HG02623 (cell line): ENCODE data around the gene MATK.

ENCODE experiments used
- ATAC-seq: cut with Tn5 transposase; IDR thresholded peaks from one replicate; pipeline ENCODE4 v1.9.1; 2021; ENCODE audit warnings: moderate library complexity; ENCODE audit not compliant: unreplicated experiment

MATK gene

GRCh38 chr19:3790209-3790734 lies 4.1 kb upstream of the MATK start:
- no peak for ATAC-seq

DNA sequence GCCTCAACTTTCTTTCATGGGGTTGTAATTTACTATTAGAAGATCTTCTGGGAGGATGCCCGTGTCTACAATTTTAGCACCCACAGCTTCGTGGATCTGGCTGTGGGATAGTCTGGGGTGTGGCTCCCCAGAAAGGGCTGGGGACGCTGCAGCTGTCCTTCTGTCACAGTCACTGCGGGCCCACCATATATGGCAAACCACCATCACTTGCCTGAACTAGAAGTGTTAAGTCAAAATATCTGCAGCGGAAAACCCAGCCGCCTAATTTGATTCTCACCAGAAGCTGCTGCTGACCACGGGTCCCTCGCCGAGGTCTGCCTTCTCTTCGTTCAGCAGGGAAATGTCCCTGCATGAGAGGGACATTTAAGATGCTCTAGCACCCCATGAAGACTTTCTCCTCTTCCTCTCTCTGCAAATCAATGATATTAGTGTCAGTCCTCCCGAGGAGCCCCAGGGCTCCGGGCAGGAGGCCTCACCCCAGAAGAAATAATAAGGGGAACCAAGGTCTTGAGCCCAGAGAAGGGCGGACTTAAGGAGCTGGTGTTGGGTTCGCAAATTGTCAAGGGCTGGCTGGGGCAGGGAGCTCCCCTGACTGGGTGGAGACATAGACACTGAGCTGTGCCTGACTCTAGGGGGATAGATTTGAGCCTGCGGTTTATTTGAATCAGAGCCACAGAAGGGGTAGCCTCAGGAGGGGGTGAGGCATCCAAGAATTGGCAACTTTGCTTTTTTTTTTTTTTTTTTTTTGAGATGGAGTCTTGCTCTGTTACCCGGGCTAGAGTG lies 3.0 kb upstream of the MATK start:
- no peak for ATAC-seq

DNA sequence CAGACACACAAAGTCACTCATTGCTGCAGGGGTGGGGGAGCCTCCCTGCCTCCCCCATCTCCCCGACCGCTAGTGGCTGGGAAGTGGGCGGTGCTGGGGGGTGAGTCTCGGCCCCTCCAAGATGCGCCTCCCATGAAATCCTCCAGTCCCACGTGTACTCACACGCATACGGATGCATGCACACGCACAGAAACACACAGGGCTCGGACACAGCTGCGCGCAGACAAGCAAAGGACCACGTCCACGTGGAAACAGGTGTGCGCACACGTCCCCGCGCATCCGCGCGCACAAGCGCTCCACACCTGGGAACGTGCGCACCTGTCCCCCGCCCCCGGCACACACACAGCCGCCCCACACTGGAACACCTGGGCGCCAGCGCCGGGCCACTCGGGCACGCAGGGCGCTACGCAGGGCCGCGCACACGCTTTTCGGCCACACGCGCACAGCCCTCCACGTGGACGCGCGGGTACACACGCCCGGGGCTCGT lies 687 bp downstream of the MATK start:
- ATAC-seq, result no peak

DNA sequence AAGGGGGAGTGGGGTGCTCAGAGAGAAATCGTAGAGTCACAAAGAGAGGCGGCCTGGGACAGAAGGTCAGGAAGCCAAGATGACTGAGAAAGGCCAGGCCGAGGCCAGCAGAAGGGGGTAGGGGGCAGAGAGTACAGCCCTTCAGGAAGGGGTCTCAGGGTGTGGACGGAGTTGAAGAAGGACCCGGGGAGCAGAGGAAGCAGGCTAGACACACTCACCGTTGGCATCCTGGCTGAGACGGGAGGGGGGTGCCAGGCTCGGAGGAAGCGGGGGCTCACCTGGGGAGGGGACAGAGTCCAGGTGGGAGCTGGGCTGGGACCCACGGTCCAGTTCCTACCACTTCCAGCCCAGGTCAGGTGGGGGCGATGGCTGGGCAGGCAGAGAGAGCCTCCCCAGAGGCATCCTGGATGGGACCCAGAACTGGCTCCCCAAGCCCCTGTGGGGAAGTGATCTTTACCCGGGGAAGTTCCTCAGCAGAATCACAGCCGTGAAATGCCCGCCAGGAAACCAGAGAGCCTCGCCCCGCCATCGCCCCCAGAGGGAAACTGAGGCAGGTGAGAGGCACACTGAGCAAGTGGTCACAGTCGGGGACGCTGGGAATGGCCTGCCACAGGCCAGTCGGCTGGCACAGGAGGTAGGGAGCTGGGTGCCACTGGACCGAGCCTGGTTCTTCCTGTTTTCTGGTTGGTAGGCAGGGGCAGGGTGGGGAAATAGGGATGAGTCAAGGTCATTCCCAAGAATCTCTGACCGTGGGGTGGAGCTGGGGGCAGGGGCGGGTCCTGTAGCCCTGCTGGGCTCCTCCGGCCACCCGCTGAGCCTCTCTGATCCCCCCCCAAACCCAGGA lies 1.4 kb downstream of the MATK start:
- no peak for ATAC-seq

DNA sequence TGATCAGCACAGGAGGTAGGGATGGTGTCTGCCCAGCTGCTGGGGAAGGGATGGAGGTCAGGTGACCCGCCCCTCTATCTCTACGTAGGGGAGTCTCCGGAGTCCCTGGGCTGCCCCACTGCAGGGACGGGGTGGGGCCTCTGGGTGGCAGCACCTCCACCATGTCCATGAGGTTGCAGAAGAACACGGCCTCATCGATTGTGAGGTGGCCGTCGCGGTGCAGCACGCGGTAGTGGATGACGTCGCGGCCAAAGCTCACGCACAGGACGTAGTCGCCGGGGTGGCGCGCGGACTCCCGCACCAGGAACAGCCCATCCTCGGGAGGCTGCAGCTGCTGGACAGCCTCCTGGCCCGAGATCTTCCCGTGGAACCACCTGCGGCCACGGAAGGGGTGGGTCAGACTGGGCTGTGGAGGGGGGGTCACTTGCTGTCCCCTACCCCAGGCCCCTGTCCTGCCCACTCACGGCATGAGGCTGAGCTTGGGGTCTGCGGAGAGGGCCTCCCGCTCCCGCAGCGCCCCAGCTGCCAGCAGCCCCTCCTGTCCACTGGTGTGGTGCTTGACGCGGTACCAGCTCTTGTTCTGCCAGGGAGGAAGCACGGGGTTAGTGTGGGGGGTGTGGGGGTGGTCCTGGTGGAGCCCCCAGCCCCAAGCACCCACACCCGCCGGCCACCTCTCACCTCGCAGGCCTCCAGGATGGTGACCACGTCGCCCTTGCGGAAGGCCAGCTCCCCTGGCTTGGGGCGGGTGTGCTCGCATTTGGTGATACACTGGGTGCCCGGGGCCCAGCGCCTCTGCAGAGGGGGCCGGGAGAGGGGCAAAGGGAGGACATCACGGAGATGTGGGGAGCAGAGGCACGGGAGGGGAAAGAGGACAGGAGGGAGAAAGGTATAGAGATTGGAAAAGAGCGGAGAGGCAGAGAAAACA lies 2.3 kb downstream of the MATK start:
- no peak for ATAC-seq

GRCh38 chr19:3782903-3783302 lies 3.3 kb downstream of the MATK start:
- ATAC-seq, result no peak

DNA sequence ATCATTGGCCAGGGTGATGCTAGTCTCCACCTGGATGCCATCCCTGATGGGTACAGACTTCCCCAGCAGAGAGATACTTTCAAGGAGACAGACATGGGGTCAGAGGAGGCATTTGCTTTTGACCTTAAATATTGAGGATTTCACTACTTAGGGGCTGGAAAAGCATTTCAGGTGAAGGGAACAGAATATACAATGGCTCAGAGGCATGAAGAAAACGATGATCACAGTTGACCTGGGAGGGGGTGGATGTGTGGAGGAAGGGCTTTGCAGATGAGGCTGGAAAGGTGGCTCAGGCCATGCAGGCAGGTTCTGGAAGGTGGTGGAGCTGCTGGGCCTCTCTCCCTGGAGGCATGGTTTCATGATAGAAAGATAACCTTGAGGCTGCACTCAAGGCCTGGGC lies 3.9 kb downstream of the MATK start:
- ATAC-seq, result no peak

- ATAC-seq, result no peak
Measured at GRCh38 chr19:3781603-3782002, 4.6 kb downstream of the MATK start.

- no peak for ATAC-seq
Measured at GRCh38 chr19:3780786-3781304, 5.3 kb downstream of the MATK start.

- no peak for ATAC-seq
Measured at GRCh38 chr19:3778899-3779723, 7.1 kb downstream of the MATK start.

- no peak for ATAC-seq
Measured at GRCh38 chr19:3778104-3778867, 7.9 kb downstream of the MATK start.

- ATAC-seq, result no peak
Measured at GRCh38 chr19:3776479-3777040, 9.6 kb downstream of the MATK start.

DNA sequence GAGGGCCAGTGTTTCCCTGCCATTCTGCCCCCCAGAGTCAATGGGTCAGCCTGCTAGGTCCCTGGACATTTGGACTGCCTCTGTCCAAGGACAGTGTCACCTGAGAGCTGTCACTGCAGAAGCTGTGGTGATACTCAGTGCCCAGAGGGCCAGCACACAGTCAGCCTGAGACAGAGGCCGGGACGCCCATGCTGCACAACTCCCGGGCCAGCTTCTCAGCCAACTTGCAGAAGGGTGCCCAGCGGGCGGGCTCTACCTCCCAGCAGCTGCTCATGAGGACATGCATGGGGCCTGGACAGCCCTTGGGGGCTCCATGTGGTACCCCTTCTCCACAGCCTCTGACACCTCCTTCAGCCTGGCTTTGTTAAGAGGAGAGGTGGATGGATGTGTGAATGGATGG lies 10.3 kb downstream of the MATK start:
- no peak for ATAC-seq

DNA sequence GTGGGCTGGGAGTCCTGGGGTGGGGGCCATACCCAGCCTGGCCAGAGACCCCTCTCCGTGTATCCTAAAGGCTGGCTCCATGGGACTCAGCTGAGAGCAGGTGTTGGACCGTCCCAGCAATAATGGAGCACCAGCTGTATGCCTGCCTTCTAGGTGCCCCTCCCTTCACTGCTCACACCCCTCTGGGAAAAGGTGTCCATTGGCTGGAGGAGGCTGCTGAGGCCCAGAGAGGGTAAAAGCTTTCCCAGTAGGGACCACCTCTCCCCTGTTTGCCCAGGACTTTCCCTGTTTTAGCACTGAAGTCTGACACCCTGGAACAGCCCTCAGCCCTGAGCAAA lies 10.8 kb downstream of the MATK start:
- ATAC-seq, result no peak

DNA sequence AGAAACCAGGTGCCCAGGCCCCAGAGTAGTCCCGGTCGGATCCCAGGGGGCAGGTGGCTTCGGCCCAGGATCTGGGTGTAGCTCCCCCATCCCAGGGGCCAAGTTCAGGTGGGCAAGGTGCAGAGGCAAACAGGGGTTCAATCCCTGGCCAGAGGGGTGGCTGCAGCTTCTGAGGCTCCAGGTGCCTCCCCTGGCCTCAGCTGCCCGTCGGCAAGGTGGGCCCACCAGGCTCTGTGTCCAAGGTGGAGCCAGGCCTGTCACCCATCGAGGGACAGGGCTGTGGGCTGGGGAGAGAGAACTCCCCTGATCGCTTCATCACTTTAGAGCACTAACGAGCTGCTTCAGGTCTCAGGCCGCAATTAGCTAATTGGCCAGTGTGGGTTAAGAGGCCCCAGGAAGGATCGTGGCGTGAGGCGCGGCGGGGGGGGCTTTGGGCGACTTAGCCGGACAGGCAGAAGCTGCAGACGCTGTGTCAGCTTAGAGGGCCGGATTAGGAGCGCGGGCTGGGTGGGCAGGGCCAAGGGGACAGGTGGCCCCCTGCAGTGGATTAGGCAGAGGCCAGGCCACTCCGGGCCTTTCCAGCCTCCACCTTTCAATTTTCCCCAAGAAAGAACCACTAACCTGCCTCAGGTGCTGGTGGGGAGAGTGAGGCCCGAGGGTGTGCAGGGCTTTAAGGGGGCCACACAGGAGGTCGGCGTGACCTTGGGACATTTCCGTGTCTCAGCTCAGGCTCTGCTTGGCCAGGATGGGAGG lies 11.4 kb downstream of the MATK start:
- no peak for ATAC-seq

DNA sequence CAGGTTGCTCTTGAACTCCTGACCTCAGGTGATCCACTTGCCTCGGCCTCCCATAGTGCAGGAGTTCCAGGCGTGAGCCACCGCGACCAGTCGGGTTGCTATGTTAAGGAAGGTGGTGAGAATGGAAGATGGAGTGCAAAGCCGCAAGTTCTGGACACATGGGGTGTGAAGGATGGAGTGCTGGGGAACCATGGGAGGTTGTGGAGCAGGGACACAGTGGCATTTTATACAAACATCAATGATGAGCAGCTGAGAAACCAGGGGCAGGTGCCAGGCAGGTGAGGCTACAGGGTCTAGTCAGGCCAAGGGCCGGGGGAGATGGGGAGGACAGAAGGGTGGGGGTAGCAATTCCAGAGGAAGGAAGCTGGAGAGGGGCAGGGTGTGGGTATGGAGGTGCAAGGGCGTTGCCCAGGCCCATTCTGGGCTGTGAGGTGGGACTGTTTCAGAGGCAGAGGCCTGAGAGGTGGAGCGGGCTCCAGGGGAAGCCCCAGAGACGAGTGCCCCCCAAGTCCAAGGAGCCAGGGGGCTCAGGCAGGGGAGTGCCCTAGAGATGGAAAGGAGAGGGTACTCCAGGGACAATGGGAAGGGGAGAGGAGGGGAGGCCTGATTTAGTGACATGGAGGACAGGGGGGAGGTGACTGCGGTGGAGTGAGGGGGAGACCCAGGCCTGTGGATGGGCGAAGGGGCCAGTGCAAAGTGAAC lies 12.2 kb downstream of the MATK start:
- no peak for ATAC-seq

- ATAC-seq, result no peak
Measured at GRCh38 chr19:3771906-3772455, 14.2 kb downstream of the MATK start, which contains the start of gene RAX2. RAX2 (minus strand) TSS chr19:3772228; CDS start chr19:3771742, 486 bp downstream.
